Heart left ventricle (tissue), 16 donors: ENCODE results near the gene ANLN. TPM values are rescaled to one million over a fixed set of nuclear protein-coding genes. Genes with fewer than 3 reads are reported as not detected.

Experiments used
- ATAC-seq, 4 donors: fragments of 200-7000 bp; cut with Tn5 transposase; one replicate each; pipeline ENCODE4 v1.9.1; 2020 to 2022; ENCODE audit warnings: moderate library complexity in 4 of 4, mild to moderate bottlenecking in 3 of 4, moderate number of reproducible peaks in 1 of 4
- DNase-seq, 5 donors: peaks; one replicate each; pipeline ENCODE4 v3.0.0-alpha.2; 2020
- H3K27ac ChIP-seq, 12 donors: fragments of 200-600 bp; sonication (generic) in 4 of 12; one replicate each; pipeline versions ENCODE4 v1.5.0 to v1.8.0; 2016 to 2022; ENCODE audit warnings: mild to moderate bottlenecking in 2 of 12
- H3K27me3 ChIP-seq, 9 donors: fragments of 200-600 bp; sonication (generic) in 2 of 9; one replicate each; pipeline versions ENCODE4 v1.5.1 to v1.8.0; 2016 to 2022; ENCODE audit warnings: mild to moderate bottlenecking in 3 of 9
- H3K36me3 ChIP-seq, 9 donors: fragments of 200-600 bp; sonication (generic) in 2 of 9; one replicate each; pipeline versions ENCODE4 v1.5.0 to v1.8.0; 2018 to 2022; ENCODE audit warnings: mild to moderate bottlenecking in 2 of 9
- H3K4me1 ChIP-seq, 12 donors: fragments of 200-600 bp; sonication (generic) in 4 of 12; one replicate each; pipeline versions ENCODE4 v1.5.0 to v1.8.0; 2016 to 2022; ENCODE audit warnings: mild to moderate bottlenecking in 3 of 12
- H3K4me3 ChIP-seq, 12 donors: fragments of 200-600 bp; sonication (generic) in 4 of 12; one replicate each; pipeline versions ENCODE4 v1.5.0 to v1.8.0; 2017 to 2022; ENCODE audit warnings: mild to moderate bottlenecking in 9 of 12, moderate library complexity in 4 of 12
- H3K9me3 ChIP-seq, 12 donors: fragments of 200-600 bp; sonication (generic) in 4 of 12; one replicate each; pipeline versions ENCODE4 v1.5.0 to v1.8.0; 2016 to 2022; ENCODE audit warnings: mild to moderate bottlenecking in 1 of 12
- CTCF ChIP-seq, 12 donors: fragments of 200-600 bp; sonication (generic) in 4 of 12; IDR thresholded peaks; one replicate each; pipeline versions ENCODE4 v1.5.0 to v1.8.0; 2018 to 2022; ENCODE audit warnings: antibody characterized with exemption in 12 of 12, mild to moderate bottlenecking in 5 of 12
- POLR2A ChIP-seq, 2 donors: fragments of 450-650 bp; IDR thresholded peaks; one replicate each; pipeline ENCODE4 v1.6.1; 2017; ENCODE audit warnings: antibody characterized with exemption in 2 of 2, mild to moderate bottlenecking in 2 of 2, moderate library complexity in 2 of 2
- WGBS, 4 donors: extraction: QIAGEN DNeasy Blood & Tissue Kit in 2 of 4; methylation state at CpG; one replicate each; pipeline versions ENCODE4 v1.1.5 to v1.1.7; 2013 to 2018; 5-methylcytosine and 5-hydroxymethylcytosine counted together
- intact Hi-C, 10 donors: fragments of 100-400 bp; cut with DNase I; formaldehyde crosslinking; loops; one replicate each; pipeline versions ENCODE4 v1.11.1 to v1.14.2; 2022
- polyA plus RNA-seq, 2 donors: library from polyadenylated mRNA; stranded (reverse); fragments of 200-250 nt; gene quantifications; one replicate each; pipeline ENCODE4 v1.2.3, GENCODE V29; 2013
- total RNA-seq, 9 donors: library from RNA; depleted of rRNA in 2 of 9; stranded (reverse); fragments of >200 nt in 2 of 9; fragmentation: NEBNext Ultra II Directional in 3 of 9; extraction: Animal tissue kit (Norgen Biotek cat#: 25700) in 3 of 9; gene quantifications; one replicate each; pipeline versions ENCODE4 v1.1.0 to v1.2.4, GENCODE V29; 2016 to 2023
- donor health status: ischemic (EF 13 %, LVEDD 7.1; RV severe dilation, severe dysfunction).
- donor health status: healthy with polysubstance abuse.
- donor health status: DM: no; HTN: yes; CAD: no.
- donor health status: DM: no; HTN: no; CAD: no.
- donor health status: ischemic (EF 25% LVEDD 6.9; RV normal size, moderate dysfunction).
- donor health status: ischemic (EF 25% LVEDD 5.7; RV mildly dilated, moderate dysfunction).
- donor health status: healthy.
- donor health status: DM: yes; HTN: yes; CAD: no.
- donor health status: ischemic (EF 35%, LVEDD 5.7; RV mildly dilated, moderate dysfunction).
- donor health status: nonischemic (EF 11% LVEDD 7.7; RV severe dilation, severe dysfunction).
- donor health status: DM: yes; HTN: yes; CAD: no.
- donor health status: PGD.
- donor health status: ischemic (EF 29% LVEDD 5.4; RV normal size, mild dysfunction).
- donor health status: nonischemic (EF 23%, LVEDD 6.1; RV moderate dilation, normal function).

ANLN gene
- total and polyA plus RNA-seq, 11 donors, result 0.08 to 30.7 (median 1.5) TPM

DNA sequence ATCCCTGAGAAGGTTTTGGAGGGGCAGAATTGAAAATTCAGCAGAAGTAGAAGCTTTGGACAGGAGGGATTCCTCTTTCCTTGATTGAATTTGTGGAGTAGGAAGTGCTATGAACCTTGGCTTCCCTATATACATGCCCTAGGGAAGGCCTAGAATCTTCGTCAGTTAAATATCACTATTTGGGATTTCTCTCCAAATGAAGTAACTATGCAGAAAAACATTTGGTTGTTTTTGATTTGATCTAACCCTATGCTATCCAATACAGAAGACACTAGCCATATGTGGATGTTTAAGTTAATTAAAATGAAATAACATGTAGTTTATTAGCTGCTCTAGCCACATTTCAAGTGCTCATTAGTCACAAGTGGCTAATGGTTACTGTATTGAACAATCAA, 15.7 kb downstream of the ANLN start:
- 89 to 100% (median 93%) methylated on average over 1 of the region's 1 CpG for WGBS, 4 donors

GRCh38 chr7:36406156-36406555, 16.5 kb downstream of the ANLN start:
- no peaks in the 10 kb centered on the region for H3K27me3 ChIP-seq
- no peak overlapping the region for H3K27ac ChIP-seq
- DNase-seq (no peak), ATAC-seq (no peak)
- H3K4me1 ChIP-seq, result peaks cover 0 to 10% (median 0%) of the 10 kb centered on the region in 12 donors
- 85 to 90% (median 89%) methylated on average over 5 of the region's 5 CpGs for WGBS, 4 donors
- TF ChIP-seq CTCF (IDR thresholded peaks at IDR 0.05), result no peak
- TF ChIP-seq POLR2A (IDR thresholded peaks at IDR 0.05), result no peak
- H3K4me3 ChIP-seq, result no peak overlapping the region
- H3K9me3 ChIP-seq, result no peaks in the 10 kb centered on the region
- peaks cover 0 to 14% (median 0%) of the 10 kb centered on the region in 9 donors for H3K36me3 ChIP-seq
- intact Hi-C loops, result no loop called here

More for the DNA sequence above, 15.7 kb downstream of the ANLN start:
- DNase-seq (no peak), ATAC-seq (no peak)
- Histone ChIP-seq H3K27ac (no peak overlapping the region), H3K9me3 (no peaks in the 10 kb centered on the region), H3K4me3 (no peak overlapping the region), H3K4me1 (peaks cover 0 to 10% (median 0%) of the 10 kb centered on the region in 12 donors), H3K27me3 (no peaks in the 10 kb centered on the region), H3K36me3 (peaks cover 0 to 14% (median 0%) of the 10 kb centered on the region in 9 donors)
- TF ChIP-seq CTCF (IDR thresholded peaks at IDR 0.05) (no peak), POLR2A (IDR thresholded peaks at IDR 0.05) (no peak)
- intact Hi-C loops, result no loop called here

GRCh38 chr7:36407636-36408550, 18.2 kb downstream of the ANLN start:
- no peak for TF ChIP-seq POLR2A (IDR thresholded peaks at IDR 0.05)
- no peak for TF ChIP-seq CTCF (IDR thresholded peaks at IDR 0.05)
- peaks cover 0 to 17% (median 0%) of the 10 kb centered on the region in 9 donors for H3K36me3 ChIP-seq
- no peak for ATAC-seq
- H3K4me3 ChIP-seq, result no peak overlapping the region
- H3K27ac ChIP-seq, result no peak overlapping the region
- H3K27me3 ChIP-seq, result no peaks in the 10 kb centered on the region
- H3K9me3 ChIP-seq, result no peaks in the 10 kb centered on the region
- H3K4me1 ChIP-seq, result peaks cover 0 to 10% (median 0%) of the 10 kb centered on the region in 12 donors
- 93 to 97% (median 97%) methylated on average over 8 of the region's 8 CpGs for WGBS, 4 donors
- intact Hi-C loops, result no loop called here
- no peak for DNase-seq

GRCh38 chr7:36408589-36408988, 18.9 kb downstream of the ANLN start:
- Histone ChIP-seq H3K27me3 (no peaks in the 10 kb centered on the region), H3K27ac (no peak overlapping the region), H3K4me3 (no peak overlapping the region), H3K36me3 (peaks cover 0 to 14% (median 0%) of the 10 kb centered on the region in 9 donors), H3K9me3 (no peaks in the 10 kb centered on the region), H3K4me1 (peaks cover 0 to 10% (median 0%) of the 10 kb centered on the region in 12 donors)
- TF ChIP-seq POLR2A (IDR thresholded peaks at IDR 0.05) (no peak), CTCF (IDR thresholded peaks at IDR 0.05) (no peak)
- WGBS, 4 donors, result 79 to 90% (median 85%) methylated on average over 2 of the region's 2 CpGs
- ATAC-seq (no peak), DNase-seq (no peak)
- intact Hi-C loops, result no loop called here
